ENCODE measurements around the gene HSPBP1.
A peak's percentile ranks its signal among the peaks of the same experiment; 100 is the strongest.

The HSPBP1 gene

GRCh38 chr19:55273978-55274707, 5.8 kb downstream of the HSPBP1 start:
- DNase-seq, result no peak

DNA sequence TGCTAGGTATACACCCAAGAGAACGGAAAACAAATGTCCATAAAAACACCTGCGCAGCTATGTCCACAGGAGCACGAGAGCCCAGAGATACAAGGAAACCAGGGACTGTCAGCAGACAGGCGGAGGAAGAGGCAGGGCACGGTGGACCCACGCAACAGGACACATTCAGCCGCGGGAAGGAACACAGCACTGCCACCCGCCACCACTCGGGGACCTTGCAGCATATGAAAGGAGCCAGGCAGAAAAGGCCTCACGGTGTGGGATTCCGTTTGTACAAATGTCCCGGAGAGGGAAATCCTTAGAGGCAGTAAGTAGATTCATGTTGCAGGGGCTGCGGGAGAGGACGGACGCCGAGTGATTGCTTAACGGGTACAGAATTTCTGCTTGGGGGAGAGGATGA, 7.8 kb downstream of the HSPBP1 start:
- no peak for DNase-seq

- DNase-seq, result no peak
Measured at GRCh38 chr19:55270172-55270942, 9.6 kb downstream of the HSPBP1 start.

DNA sequence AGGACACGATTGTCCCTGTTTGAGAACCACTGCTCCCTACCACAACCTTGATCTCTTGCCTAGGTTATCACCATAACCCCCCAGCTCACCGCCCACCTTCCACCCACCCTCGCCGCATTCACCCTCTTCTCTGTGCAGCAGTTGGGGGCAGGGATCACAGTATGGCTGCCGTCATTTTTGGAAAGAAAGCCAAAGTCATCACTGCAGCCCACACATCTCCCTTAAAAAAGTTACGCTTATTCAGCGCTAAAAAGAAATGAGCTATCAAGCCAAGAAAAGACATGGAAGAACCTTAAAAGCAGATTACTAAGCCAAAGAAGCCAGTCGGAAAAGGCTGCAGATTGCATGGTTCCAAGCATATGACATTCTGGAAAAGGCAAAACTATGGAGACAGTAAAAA, 10.6 kb downstream of the HSPBP1 start:
- DNase-seq, result no peak

DNA sequence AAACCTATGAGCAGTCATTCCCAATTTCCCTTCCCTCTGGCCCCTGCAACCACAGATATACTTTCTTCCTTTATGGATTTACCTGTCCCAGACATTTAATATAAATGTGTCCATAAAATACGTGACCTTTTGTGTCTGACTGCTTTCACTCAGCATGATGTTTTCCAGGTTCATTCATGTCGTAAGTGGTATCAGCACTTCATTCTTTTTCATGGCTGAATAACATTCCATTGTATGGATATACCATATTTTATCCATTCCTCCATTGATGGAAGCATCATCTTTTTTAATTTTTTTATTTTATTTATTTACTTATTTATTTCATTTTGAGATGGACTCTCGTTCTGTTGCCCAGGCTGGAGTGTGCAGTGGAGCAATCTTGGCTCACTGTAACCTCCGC, 13.1 kb downstream of the HSPBP1 start:
- no peak for DNase-seq

GRCh38 chr19:55266404-55266803, 13.5 kb downstream of the HSPBP1 start:
- no peak for DNase-seq

DNA sequence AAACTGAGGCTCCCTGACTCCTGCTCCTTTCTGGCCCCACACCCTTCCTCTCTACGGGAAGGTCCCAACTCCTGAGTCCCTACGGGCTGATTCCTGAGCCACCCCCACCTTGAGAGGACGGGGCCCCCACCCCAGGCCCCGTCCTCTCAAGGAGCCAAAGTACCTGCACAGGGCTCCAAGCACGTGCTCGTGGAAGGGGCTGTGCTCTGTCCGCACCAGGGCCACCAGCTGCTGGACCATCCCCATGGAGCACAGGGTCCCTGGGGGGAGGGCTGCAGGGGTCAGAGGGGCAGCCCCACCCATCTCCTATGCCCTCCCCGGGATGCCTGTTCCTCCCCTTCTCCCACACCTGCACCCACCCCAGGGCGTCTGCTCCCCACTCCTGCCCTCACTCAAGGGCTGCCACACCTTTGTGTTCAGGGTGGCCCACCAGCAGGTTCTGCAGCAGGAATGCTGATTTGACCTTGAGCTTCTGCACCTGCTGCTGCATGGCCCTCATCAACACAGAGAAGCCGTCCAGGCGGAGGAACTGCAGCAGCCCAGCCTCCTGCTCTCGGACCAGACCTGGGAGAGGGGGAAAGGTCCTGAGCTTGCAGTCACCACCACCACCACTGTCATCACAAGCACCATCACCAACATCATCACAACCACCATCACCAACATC, 14.1 kb downstream of the HSPBP1 start:
- no peak for DNase-seq

GRCh38 chr19:55265173-55265572, 14.7 kb downstream of the HSPBP1 start:
- no peak for DNase-seq

DNA sequence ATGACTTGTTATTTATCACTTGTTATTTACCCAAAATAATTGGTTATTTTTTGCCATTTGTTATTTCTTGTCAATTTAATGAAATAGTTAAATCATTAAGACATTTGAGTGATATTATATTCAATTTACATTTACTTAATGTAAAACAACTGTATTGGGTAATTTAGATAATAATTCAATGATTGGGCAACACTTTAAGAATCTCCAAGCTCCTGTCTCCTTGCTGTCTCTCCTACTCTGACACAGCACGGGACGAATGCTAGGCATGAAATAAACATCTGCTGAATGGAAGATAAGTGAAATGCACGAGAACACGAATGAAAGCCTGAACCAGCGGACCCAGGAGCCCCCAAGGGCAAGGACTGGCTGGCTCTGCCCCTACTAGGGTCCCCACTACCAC, 15.4 kb downstream of the HSPBP1 start:
- no peak for DNase-seq

DNA sequence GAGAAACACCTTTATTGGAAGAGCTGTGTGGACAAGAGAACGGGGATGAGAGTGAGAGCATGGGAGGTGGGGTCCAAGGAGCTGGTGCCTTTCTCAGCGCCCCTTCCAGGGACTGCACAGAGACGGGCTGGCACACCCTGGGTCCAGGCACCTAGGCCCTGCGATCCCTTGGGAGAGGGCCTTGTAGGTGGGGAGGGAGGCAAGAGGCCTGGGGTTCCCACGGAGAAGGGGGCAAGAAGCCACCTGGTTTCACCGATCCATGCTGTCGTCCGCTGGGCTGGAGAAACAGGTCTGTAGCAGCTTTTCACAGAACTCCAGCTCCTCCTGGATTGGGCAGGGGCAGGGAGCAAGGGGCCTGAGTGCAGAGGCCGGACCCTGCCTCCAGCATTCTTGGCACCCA, 17.6 kb downstream of the HSPBP1 start:
- no peak for DNase-seq

DNA sequence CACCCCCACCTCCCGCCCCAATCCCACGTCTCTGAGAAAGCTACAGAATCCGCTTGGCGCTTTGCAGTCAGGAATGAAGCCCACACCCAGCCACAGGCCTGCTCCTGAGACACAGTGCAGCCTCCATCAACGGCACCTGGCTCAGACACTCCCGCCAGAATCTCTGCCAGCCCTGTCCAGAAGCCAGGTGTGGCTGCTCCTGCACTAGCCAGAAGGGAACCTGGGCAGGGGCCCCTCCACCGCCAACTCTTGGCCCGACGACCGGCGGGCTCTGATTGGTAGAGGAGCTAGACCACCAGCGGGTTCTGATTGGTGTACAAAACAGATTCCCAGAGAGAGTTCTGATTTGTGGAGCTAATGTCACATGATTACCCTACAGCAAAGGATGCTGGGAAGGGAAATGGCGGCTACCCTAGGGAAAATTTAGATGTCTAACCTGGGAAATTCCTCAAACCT, 18.2 kb downstream of the HSPBP1 start:
- no peak for DNase-seq

GRCh38 chr19:55259540-55260210, 20.2 kb downstream of the HSPBP1 start:
- DNase-seq, result no peak

GRCh38 chr19:55258828-55259539, 20.9 kb downstream of the HSPBP1 start, which contains the start of gene PPP6R1:
PPP6R1 (minus strand) TSS chr19:55259017; CDS start chr19:55247103, 11,914 bp downstream.
- peak; percentile 95 for DNase-seq

- DNase-seq, result peak; percentile 10
Measured at GRCh38 chr19:55258476-55258827, 21.5 kb downstream of the HSPBP1 start.

- peak; percentile 6 for DNase-seq
Measured at GRCh38 chr19:55257461-55258420, 22.2 kb downstream of the HSPBP1 start.

DNA sequence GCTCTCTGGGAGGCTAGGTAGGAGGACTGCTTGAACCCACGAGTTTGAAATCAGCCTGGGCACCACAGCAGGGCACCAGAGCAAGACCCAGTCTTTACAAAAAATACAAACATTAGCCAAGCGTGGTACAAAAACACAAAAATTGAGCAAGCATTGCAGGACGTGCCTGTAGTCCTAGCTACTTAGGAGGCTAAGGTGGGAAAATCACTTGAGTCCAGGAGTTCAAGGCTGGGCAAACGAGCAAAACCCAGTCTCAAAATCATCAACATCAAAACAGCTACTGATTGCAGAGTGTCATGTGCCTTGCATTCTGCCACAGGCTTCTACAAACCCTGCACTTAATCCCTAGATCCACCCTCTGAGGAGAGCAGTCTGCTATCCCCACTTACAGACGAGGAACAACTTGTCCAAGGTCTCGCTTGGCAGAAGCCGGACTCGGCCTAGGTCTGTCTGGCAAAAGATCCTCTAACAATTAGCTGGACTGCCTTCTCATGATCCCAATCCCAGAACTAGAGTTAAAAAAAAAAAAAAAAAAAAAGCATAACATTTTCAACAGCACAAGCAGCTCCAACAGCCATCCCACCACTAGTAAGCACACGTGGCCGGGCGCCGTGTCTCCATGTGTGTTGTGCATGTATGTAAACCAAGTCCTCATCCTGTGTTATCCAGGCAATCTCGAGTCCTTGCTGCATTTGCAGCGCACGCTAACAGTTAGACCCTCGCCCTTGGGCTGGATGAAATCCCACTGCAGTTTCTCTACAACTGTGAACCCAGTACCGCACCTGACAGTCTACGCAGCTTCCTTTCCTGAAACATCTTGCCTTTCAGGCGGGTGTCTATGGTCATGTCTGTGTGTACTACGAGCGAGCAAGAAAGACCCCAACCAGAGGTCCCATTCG, 23.1 kb downstream of the HSPBP1 start:
- no peak for DNase-seq

GRCh38 chr19:55255618-55256423, 24.1 kb downstream of the HSPBP1 start:
- peak; percentile 62 for DNase-seq

- no peak for DNase-seq
Measured at GRCh38 chr19:55254625-55254977, 25.3 kb downstream of the HSPBP1 start.

Data from CD4-positive, alpha-beta T cell treated with Interleukin-4 for 4 hours (primary cell).